Epithelial cell of proximal tubule (primary cell): ENCODE measurements around the gene CORO7. TPM values are rescaled to one million over a fixed set of nuclear protein-coding genes. Genes with fewer than 3 reads are reported as not detected.

Experiments used
- DNase-seq: peaks from one replicate; pipeline ENCODE4 v3.0.0-alpha.2; 2011; ENCODE audit warnings: low read depth
- H3K4me3 ChIP-seq: 2 replicates; pipeline ENCODE4 v1.5.1; 2011; ENCODE audit warnings: low read depth, mild to moderate bottlenecking, low read length
- total RNA-seq: library from RNA; depleted of rRNA; stranded (reverse); fragments of >200 nt; gene quantifications from 2 replicates; pipeline ENCODE4 v1.2.3, GENCODE V29; 2015
- TF ChIP-seq, protein P1 (sequence below): conservative IDR thresholded peaks from 2 replicates; pipeline ENCODE4 v1.5.1; 2012; ENCODE audit warnings: low read depth, mild to moderate bottlenecking, low read length

CORO7 gene
- total RNA-seq, 1 donor from 2014 or later, result 101 TPM

DNA sequence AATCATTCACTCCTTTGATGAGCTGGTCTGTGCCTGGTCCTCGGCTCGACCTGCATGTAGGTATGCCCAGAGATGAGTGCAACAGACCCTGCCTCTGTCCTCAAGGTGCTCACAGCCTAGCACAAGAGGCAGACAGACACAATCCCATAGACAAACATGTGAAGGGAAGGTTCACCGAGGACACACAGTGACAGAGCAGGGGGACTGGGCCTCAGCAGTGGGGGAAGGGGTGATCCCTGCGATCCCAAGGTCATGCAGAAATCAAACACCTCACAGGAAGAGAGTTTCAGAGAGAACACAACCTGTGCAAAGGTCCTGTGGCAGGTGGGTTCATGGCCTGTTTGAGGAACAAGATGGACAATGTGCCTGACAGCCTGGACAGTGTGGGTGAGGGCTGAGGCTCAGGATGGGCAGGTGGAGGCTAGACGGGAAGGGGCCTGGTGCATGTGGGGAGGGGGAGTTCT is 49.0 kb downstream of the CORO7 start:
- H3K4me3 ChIP-seq, result no peak overlapping the region
- DNase-seq, result no peak
- TF ChIP-seq, protein P1, sequence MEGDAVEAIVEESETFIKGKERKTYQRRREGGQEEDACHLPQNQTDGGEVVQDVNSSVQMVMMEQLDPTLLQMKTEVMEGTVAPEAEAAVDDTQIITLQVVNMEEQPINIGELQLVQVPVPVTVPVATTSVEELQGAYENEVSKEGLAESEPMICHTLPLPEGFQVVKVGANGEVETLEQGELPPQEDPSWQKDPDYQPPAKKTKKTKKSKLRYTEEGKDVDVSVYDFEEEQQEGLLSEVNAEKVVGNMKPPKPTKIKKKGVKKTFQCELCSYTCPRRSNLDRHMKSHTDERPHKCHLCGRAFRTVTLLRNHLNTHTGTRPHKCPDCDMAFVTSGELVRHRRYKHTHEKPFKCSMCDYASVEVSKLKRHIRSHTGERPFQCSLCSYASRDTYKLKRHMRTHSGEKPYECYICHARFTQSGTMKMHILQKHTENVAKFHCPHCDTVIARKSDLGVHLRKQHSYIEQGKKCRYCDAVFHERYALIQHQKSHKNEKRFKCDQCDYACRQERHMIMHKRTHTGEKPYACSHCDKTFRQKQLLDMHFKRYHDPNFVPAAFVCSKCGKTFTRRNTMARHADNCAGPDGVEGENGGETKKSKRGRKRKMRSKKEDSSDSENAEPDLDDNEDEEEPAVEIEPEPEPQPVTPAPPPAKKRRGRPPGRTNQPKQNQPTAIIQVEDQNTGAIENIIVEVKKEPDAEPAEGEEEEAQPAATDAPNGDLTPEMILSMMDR, result no peak

DNA sequence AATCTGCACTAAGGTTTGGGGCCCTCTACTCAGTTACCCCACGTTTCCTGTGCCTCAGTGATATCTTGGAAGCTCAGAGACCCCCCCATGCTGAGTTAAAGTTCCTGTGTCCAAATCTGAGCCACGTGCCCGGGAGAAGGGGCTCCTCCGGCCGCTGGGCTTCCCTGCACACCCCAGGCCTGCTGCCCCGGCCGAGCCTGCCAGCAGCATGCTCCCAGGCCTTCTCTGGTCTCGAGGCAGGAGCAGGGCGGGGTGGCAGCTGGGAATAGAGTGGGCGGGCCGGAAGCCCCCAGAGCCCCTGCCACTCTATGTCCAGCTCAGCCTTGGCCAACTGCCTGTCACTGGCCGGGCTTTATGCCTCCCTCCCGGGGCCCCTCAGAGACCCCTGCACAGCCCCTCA is 50.4 kb downstream of the CORO7 start:
- TF ChIP-seq, protein P1, result no peak
- no peak overlapping the region for H3K4me3 ChIP-seq
- no peak for DNase-seq

DNA sequence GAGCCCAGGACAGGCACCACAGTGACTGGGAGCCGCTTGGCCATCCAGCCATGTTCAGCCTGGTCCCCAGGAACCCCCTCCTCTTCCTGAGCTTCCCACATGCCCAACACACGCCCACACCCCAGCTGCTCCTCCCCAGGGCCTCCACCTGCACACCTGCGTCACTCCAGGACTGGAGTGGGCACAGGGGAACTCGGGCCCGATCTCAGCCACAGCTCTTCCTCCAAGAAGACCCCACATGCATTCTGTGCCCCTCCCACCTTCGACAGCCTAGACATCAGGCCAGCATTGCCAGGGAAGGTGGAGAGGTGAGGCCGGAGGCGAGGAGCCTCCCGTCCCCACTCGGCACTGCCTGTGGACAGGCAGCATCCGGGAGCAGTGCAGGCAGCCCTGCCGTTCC is 50.8 kb downstream of the CORO7 start:
- DNase-seq, result no peak
- TF ChIP-seq, protein P1, result no peak
- H3K4me3 ChIP-seq, result no peak overlapping the region

DNA sequence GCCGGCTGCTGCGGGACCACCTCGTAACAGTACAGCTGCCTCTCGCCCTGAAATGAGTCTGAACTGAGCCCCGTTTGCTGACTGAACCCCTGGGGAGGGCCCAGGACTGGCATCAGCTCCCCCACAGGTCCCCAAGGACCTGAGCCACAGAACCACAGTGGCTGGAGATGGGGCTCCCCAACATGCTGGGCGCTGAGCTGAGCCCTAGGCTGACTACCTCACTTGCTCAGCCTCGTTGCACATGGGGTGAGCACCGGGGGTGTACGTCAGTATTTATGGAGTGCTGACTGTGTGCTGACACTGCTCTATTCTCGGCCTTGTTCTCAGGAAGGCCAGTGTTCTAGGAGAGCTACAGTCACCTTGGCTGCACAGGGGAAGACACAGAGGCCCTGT is 51.4 kb downstream of the CORO7 start:
- DNase-seq, result no peak
- no peak overlapping the region for H3K4me3 ChIP-seq
- TF ChIP-seq, protein P1, result no peak

DNA sequence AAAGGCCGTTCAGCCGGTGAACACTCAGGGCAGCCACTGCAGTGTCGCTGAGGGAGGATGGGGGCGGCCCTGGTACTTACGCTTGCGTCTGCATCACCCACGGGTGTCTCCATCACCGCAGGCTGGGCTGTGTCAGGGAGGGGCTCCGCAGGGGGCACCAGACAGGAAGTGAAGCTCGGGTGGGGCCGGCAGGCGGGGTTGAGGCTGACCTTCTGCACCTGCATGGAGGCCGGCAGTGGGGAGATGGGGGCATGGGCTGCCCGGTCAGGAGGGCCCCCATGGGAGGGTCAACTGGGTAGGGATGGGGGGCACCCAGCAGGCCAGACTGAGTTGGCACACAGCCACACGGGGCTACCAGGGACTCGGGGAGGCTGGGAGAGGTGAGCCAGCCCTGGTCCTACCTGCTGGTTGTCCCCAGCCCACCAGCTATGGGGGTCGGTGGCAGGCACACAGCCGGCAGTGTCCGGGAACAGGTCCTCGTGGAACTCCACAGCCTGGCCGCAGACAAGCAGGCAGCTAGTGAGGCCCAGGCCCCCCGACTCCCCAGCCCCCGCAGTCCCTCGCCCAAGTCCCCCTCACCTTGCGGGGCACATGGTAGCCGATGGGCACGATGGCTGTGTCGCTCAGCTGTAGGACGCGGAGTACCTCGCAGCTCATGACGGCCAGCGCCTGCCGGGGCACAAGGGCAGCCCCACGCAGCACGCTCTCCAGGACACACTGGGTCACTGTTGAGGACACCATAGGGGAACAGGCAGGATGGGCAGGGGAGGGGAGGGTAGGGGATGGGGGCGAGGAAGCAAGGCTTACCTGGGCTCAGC is 52.0 kb downstream of the CORO7 start:
- TF ChIP-seq, protein P1, result no peak

DNA sequence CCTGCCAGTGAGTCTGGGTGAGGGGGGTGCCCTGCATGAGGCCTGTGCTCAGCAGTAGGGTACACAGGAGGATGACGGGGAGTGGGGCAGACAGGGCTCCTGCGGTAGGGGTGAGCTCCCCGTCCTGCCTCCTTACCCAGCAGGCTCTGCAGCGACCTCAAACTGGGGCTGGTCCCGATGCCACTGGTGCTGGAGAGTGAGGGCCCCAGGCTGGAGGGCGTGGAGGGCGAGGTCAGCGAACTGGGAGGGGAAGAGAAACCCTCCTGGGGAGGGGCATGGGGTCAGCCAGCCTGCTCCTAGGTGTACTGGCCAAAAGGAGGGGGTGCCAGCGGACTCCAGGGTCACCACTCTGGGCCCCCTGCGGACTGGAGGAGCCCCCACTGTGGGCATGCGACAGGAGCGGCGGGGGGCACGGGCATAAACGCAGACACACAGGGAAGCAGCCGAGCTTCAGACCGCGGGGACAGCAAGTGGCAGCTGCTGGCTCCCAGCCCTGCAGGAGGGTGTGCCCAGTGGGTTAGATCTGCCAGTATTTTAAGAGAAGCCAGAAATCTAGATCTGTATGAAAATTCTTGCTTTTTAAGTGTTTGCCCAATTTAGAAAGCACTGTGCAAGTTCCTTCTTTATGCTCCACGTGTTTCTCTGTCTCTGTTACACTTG is 53.8 kb downstream of the CORO7 start:
- H3K4me3 ChIP-seq, result no peak overlapping the region
- DNase-seq, result no peak
- TF ChIP-seq, protein P1, result no peak

More for the DNA sequence above, 52.0 kb downstream of the CORO7 start:
- no peak for DNase-seq
- H3K4me3 ChIP-seq, result no peak overlapping the region
